ENCODE results near the gene PCDHGA1. TPM values are rescaled to one million over a fixed set of nuclear protein-coding genes. Genes with fewer than 3 reads are reported as not detected.
A peak's percentile ranks its signal among the peaks of the same experiment; 100 is the strongest.

PCDHGA1 gene
- total and polyA plus RNA-seq, 4 donors: 0.05 to 0.08 (median 0.05) TPM; not detected in 1

DNA sequence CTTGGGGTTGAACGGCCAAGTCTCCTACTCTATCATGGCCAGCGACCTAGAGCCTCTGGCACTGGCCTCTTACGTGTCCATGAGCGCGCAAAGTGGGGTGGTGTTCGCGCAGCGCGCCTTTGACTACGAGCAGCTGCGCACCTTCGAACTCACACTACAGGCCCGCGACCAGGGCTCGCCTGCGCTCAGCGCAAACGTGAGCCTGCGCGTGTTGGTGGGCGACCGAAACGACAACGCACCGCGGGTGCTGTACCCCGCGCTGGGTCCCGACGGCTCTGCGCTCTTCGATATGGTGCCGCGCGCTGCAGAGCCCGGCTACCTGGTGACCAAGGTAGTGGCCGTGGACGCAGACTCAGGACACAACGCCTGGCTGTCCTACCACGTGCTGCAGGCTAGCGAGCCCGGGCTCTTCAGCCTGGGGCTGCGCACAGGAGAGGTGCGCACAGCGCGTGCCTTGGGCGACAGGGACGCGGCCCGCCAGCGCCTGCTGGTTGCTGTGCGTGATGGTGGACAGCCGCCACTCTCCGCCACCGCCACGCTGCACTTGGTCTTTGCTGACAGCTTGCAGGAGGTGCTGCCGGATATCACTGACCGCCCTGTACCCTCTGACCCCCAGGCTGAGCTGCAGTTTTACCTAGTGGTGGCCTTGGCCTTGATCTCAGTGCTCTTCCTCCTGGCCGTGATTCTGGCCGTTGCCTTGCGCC, 69.4 kb downstream of the PCDHGA1 start:
- H3K9me3 ChIP-seq (ENCODE audit: control insufficient read depth in 4 of 4, low read length in 3 of 4): peaks cover 16 to 67% (median 33%) of the 10 kb centered on the region in 4 donors

DNA sequence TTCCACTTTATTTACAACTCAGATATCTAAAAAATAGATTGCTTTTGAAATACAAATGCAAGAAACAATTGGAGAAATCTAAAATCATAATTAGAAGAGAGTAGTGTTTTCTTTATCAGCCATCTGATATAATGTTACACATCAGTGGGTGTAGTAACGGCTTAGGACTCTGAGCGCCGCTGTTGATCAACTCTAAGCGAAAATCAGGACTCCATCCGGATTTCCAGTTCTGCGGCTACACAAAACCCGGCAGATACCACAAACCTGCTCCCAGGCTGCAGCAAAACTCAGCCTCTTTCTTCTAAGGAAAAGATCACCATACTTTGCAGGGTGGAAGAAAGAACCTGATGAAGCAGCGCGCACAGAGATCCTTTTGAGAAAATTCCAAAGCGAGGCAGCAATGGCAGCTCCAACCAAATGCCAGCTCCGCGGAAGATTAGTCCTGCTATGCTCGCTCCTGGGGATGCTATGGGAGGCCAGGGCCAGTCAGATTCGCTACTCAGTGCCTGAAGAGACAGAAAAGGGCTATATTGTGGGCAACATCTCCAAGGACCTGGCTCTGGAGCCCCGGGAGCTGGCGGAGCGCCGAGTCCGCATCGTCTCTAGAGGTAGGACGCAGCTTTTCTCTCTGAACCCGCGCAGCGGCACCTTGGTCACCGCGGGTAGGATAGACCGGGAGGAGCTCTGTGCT, 72.4 kb downstream of the PCDHGA1 start, which contains the start of gene PCDHGA9:
Gene PCDHGA9 (plus strand): TSS at position 226 of the 691 bp plus-strand sequence. CDS start 175 bp downstream, at position 401.
- peak within 1 kb of the TSS; percentile 27 to 69 (median 63) for H3K4me3 ChIP-seq (ENCODE audit: low read depth in 1 of 3, low read length in 3 of 3)
- H3K27me3 ChIP-seq (ENCODE audit: control insufficient read depth in 4 of 4, insufficient read depth in 4 of 4, low read length in 3 of 4): peaks cover 0 to 3% (median 0%) of the 10 kb centered on the region in 4 donors
- peaks cover 0 to 4% (median 0%) of the 10 kb centered on the region in 4 donors for H3K4me1 ChIP-seq (ENCODE audit: control insufficient read depth in 4 of 4, insufficient read depth in 4 of 4, low read length in 3 of 4)
- 19% methylated on average over 27 of the region's 27 CpGs for WGBS
- peak; percentile 62 to 65 for TF ChIP-seq RAD21 (IDR thresholded peaks at IDR 0.05)
- TF ChIP-seq, protein P1, sequence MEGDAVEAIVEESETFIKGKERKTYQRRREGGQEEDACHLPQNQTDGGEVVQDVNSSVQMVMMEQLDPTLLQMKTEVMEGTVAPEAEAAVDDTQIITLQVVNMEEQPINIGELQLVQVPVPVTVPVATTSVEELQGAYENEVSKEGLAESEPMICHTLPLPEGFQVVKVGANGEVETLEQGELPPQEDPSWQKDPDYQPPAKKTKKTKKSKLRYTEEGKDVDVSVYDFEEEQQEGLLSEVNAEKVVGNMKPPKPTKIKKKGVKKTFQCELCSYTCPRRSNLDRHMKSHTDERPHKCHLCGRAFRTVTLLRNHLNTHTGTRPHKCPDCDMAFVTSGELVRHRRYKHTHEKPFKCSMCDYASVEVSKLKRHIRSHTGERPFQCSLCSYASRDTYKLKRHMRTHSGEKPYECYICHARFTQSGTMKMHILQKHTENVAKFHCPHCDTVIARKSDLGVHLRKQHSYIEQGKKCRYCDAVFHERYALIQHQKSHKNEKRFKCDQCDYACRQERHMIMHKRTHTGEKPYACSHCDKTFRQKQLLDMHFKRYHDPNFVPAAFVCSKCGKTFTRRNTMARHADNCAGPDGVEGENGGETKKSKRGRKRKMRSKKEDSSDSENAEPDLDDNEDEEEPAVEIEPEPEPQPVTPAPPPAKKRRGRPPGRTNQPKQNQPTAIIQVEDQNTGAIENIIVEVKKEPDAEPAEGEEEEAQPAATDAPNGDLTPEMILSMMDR (IDR thresholded peaks at IDR 0.05; ENCODE audit: low read depth, low read length, missing input control): peak; percentile 50
- TF ChIP-seq, protein P2, sequence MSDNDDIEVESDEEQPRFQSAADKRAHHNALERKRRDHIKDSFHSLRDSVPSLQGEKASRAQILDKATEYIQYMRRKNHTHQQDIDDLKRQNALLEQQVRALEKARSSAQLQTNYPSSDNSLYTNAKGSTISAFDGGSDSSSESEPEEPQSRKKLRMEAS (IDR thresholded peaks at IDR 0.05): no peak
- TF ChIP-seq EGR1 (IDR thresholded peaks at IDR 0.05; ENCODE audit: low read depth in 2 of 2): no peak
- TF ChIP-seq YY1 (IDR thresholded peaks at IDR 0.05): peak; percentile 26
- TF ChIP-seq HNF4A (conservative IDR thresholded peaks at IDR 0.05): no peak
- peaks cover 16 to 63% (median 36%) of the 10 kb centered on the region in 4 donors for H3K9me3 ChIP-seq (ENCODE audit: control insufficient read depth in 4 of 4, low read length in 3 of 4)
- H3K27ac ChIP-seq (ENCODE audit: low read depth in 1 of 2, low read length in 2 of 2): no peak within 1 kb of the TSS
- no peaks in the 10 kb centered on the region for H3K36me3 ChIP-seq (ENCODE audit: control insufficient read depth in 4 of 4, insufficient read depth in 3 of 4, low read depth in 1 of 4, low read length in 3 of 4)
- no peak within 1 kb of the TSS for H3K9ac ChIP-seq (ENCODE audit: low read depth in 1 of 2, low read length in 2 of 2)
- no peak for DNase-seq (ENCODE audit: low spot score)

More for the DNA sequence above, 69.4 kb downstream of the PCDHGA1 start:
- Histone ChIP-seq H3K4me3 (ENCODE audit: low read depth in 1 of 3, low read length in 3 of 3) (peak overlapping the region in 2 of 3 donors; percentile 6 to 54), H3K27me3 (ENCODE audit: control insufficient read depth in 4 of 4, insufficient read depth in 4 of 4, low read length in 3 of 4) (peaks cover 0 to 3% (median 0%) of the 10 kb centered on the region in 4 donors), H3K27ac (ENCODE audit: low read depth in 1 of 2, low read length in 2 of 2) (no peak overlapping the region), H3K9ac (ENCODE audit: low read depth in 1 of 2, low read length in 2 of 2) (no peak overlapping the region), H3K36me3 (ENCODE audit: control insufficient read depth in 4 of 4, insufficient read depth in 3 of 4, low read depth in 1 of 4, low read length in 3 of 4) (no peaks in the 10 kb centered on the region), H3K4me1 (ENCODE audit: control insufficient read depth in 4 of 4, insufficient read depth in 4 of 4, low read length in 3 of 4) (peaks cover 0 to 4% (median 0%) of the 10 kb centered on the region in 4 donors)
- no peak for DNase-seq (ENCODE audit: low spot score)
- TF ChIP-seq RAD21 (IDR thresholded peaks at IDR 0.05): no peak
- TF ChIP-seq YY1 (IDR thresholded peaks at IDR 0.05): no peak
- no peak for TF ChIP-seq FOXA1 (IDR thresholded peaks at IDR 0.05)
- TF ChIP-seq, protein P3, sequence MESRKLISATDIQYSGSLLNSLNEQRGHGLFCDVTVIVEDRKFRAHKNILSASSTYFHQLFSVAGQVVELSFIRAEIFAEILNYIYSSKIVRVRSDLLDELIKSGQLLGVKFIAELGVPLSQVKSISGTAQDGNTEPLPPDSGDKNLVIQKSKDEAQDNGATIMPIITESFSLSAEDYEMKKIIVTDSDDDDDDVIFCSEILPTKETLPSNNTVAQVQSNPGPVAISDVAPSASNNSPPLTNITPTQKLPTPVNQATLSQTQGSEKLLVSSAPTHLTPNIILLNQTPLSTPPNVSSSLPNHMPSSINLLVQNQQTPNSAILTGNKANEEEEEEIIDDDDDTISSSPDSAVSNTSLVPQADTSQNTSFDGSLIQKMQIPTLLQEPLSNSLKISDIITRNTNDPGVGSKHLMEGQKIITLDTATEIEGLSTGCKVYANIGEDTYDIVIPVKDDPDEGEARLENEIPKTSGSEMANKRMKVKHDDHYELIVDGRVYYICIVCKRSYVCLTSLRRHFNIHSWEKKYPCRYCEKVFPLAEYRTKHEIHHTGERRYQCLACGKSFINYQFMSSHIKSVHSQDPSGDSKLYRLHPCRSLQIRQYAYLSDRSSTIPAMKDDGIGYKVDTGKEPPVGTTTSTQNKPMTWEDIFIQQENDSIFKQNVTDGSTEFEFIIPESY (IDR thresholded peaks at IDR 0.05): no peak
- TF ChIP-seq SP1 (IDR thresholded peaks at IDR 0.05): no peak
- TF ChIP-seq, protein P4, sequence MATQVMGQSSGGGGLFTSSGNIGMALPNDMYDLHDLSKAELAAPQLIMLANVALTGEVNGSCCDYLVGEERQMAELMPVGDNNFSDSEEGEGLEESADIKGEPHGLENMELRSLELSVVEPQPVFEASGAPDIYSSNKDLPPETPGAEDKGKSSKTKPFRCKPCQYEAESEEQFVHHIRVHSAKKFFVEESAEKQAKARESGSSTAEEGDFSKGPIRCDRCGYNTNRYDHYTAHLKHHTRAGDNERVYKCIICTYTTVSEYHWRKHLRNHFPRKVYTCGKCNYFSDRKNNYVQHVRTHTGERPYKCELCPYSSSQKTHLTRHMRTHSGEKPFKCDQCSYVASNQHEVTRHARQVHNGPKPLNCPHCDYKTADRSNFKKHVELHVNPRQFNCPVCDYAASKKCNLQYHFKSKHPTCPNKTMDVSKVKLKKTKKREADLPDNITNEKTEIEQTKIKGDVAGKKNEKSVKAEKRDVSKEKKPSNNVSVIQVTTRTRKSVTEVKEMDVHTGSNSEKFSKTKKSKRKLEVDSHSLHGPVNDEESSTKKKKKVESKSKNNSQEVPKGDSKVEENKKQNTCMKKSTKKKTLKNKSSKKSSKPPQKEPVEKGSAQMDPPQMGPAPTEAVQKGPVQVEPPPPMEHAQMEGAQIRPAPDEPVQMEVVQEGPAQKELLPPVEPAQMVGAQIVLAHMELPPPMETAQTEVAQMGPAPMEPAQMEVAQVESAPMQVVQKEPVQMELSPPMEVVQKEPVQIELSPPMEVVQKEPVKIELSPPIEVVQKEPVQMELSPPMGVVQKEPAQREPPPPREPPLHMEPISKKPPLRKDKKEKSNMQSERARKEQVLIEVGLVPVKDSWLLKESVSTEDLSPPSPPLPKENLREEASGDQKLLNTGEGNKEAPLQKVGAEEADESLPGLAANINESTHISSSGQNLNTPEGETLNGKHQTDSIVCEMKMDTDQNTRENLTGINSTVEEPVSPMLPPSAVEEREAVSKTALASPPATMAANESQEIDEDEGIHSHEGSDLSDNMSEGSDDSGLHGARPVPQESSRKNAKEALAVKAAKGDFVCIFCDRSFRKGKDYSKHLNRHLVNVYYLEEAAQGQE (IDR thresholded peaks at IDR 0.05): no peak
- no peak for TF ChIP-seq JUND (IDR thresholded peaks at IDR 0.05)
- TF ChIP-seq, protein P5, sequence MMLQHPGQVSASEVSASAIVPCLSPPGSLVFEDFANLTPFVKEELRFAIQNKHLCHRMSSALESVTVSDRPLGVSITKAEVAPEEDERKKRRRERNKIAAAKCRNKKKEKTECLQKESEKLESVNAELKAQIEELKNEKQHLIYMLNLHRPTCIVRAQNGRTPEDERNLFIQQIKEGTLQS (IDR thresholded peaks at IDR 0.05): no peak
- WGBS: 29% methylated on average over 61 of the region's 61 CpGs

All from liver (tissue), 9 donors.